ENCODE data around the gene ALS2. TPM values are rescaled to one million over a fixed set of nuclear protein-coding genes. Genes with fewer than 3 reads are reported as not detected.
"Not testable (repeated sequence)": the region's sequence is repeated elsewhere in the genome, so short reads cannot be mapped to it uniquely, and the experiment has no call there.

ALS2 gene
- total and polyA plus RNA-seq, 8 donors = 4.1 to 48.4 (median 9.4) TPM

DNA sequence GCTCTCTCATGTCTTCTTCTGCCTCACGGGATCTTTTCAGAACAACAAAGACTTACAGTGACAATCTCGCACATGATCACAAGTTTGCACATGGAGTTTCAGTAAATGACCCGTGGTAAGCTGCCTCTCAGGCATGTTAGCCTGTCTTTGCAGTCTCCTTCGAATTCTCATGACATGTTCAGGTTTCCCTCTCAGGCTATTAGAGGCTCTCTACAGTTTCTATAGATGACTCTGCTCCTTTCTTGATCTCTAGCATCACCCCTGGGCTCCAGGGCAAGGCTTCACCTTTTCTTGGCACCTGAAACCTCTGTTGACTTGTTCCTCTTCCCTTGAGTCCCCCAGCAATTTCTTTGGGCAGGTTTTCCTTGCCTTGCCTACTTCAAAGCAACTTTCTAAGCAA lies 105.3 kb downstream of the ALS2 start:
- no peaks in the 10 kb centered on the region for H3K4me1 ChIP-seq
- no peak overlapping the region for H3K27ac ChIP-seq
- peaks cover 0 to 1% (median 0%) of the 10 kb centered on the region in 3 donors for H3K27me3 ChIP-seq
- intact Hi-C loops (cut with DNase I; ENCODE audit: low total_unique reads) = no loop called here
- 55 to 78% (median 73%) methylated on average over 4 of the region's 4 CpGs for WGBS, 5 donors
- DNase-seq = no peak
- H3K36me3 ChIP-seq = no peaks in the 10 kb centered on the region
- TF ChIP-seq POLR2AphosphoS5 (IDR thresholded peaks at IDR 0.05) (no peak), EP300 (IDR thresholded peaks at IDR 0.05) (no peak), POLR2A (IDR thresholded peaks at IDR 0.05) (no peak)
- TF ChIP-seq, protein P1, sequence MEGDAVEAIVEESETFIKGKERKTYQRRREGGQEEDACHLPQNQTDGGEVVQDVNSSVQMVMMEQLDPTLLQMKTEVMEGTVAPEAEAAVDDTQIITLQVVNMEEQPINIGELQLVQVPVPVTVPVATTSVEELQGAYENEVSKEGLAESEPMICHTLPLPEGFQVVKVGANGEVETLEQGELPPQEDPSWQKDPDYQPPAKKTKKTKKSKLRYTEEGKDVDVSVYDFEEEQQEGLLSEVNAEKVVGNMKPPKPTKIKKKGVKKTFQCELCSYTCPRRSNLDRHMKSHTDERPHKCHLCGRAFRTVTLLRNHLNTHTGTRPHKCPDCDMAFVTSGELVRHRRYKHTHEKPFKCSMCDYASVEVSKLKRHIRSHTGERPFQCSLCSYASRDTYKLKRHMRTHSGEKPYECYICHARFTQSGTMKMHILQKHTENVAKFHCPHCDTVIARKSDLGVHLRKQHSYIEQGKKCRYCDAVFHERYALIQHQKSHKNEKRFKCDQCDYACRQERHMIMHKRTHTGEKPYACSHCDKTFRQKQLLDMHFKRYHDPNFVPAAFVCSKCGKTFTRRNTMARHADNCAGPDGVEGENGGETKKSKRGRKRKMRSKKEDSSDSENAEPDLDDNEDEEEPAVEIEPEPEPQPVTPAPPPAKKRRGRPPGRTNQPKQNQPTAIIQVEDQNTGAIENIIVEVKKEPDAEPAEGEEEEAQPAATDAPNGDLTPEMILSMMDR (IDR thresholded peaks at IDR 0.05) = no peak
- H3K4me3 ChIP-seq = no peak overlapping the region
- peaks cover 0 to 7% (median 0%) of the 10 kb centered on the region in 4 donors for H3K9me3 ChIP-seq

- H3K4me3 ChIP-seq = no peak overlapping the region
- peaks cover 0 to 7% (median 0%) of the 10 kb centered on the region in 4 donors for H3K9me3 ChIP-seq
- DNase-seq = no peak
- TF ChIP-seq POLR2AphosphoS5 (IDR thresholded peaks at IDR 0.05) (no peak), EP300 (IDR thresholded peaks at IDR 0.05) (no peak), POLR2A (IDR thresholded peaks at IDR 0.05) (no peak)
- TF ChIP-seq, protein P1 (IDR thresholded peaks at IDR 0.05) = no peak
- H3K4me1 ChIP-seq = no peaks in the 10 kb centered on the region
- intact Hi-C loops (cut with DNase I; ENCODE audit: low total_unique reads) = no loop called here
- WGBS, 5 donors = 65 to 76% (median 70%) methylated on average over 3 of the region's 3 CpGs
- no peaks in the 10 kb centered on the region for H3K27me3 ChIP-seq
- H3K36me3 ChIP-seq = no peaks in the 10 kb centered on the region
- H3K27ac ChIP-seq = no peak overlapping the region
Observed at GRCh38 chr2:201674794-201675193, 105.9 kb downstream of the ALS2 start.

DNA sequence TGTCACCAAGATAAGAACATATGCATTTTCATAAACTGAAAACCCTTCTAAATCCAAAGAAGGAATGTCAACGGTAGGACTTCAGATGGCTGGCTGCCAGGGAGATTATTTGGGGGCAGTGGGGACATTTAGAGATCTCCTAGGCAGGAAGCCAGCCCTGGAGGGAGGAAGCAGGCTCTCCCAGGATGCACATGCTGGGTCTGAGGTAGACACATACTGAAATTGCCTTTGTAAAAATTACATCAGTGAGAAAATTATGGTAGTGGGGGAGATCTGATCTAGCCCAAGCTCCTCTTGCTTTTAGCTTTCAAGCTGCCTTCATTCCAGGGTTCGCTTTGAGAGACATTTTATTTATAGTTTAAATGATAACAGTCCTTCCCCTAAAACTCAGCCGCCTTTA lies 106.4 kb downstream of the ALS2 start:
- intact Hi-C loops (cut with DNase I; ENCODE audit: low total_unique reads) = no loop called here
- Histone ChIP-seq H3K4me3 (no peak overlapping the region), H3K36me3 (no peaks in the 10 kb centered on the region), H3K9me3 (peaks cover 0 to 7% (median 0%) of the 10 kb centered on the region in 4 donors), H3K27me3 (no peaks in the 10 kb centered on the region), H3K27ac (no peak overlapping the region), H3K4me1 (no peaks in the 10 kb centered on the region)
- DNase-seq = no peak
- TF ChIP-seq POLR2A (IDR thresholded peaks at IDR 0.05) = no peak
- TF ChIP-seq POLR2AphosphoS5 (IDR thresholded peaks at IDR 0.05) = no peak
- no peak for TF ChIP-seq EP300 (IDR thresholded peaks at IDR 0.05)
- TF ChIP-seq, protein P1 (IDR thresholded peaks at IDR 0.05) = no peak
- 55 to 76% (median 65%) methylated on average over 3 of the region's 3 CpGs for WGBS, 5 donors

- H3K36me3 ChIP-seq = no peaks in the 10 kb centered on the region
- DNase-seq = no peak
- H3K27me3 ChIP-seq = no peaks in the 10 kb centered on the region
- H3K27ac ChIP-seq = no peak overlapping the region
- peaks cover 0 to 7% (median 0%) of the 10 kb centered on the region in 4 donors for H3K9me3 ChIP-seq
- intact Hi-C loops (cut with DNase I; ENCODE audit: low total_unique reads) = no loop called here
- TF ChIP-seq, protein P1 (IDR thresholded peaks at IDR 0.05) = no peak
- TF ChIP-seq EP300 (IDR thresholded peaks at IDR 0.05) (no peak), POLR2AphosphoS5 (IDR thresholded peaks at IDR 0.05) (no peak), POLR2A (IDR thresholded peaks at IDR 0.05) (no peak)
- H3K4me1 ChIP-seq = no peaks in the 10 kb centered on the region
- no peak overlapping the region for H3K4me3 ChIP-seq
- WGBS, 5 donors = 71 to 85% (median 76%) methylated on average over 2 of the region's 2 CpGs
Observed at GRCh38 chr2:201673546-201673945, 107.2 kb downstream of the ALS2 start.

GRCh38 chr2:201671205-201671604 lies 109.5 kb downstream of the ALS2 start:
- H3K4me3 ChIP-seq; DNase-seq; H3K36me3 ChIP-seq; H3K9me3 ChIP-seq; intact Hi-C loops (cut with DNase I; ENCODE audit: low total_unique reads); H3K27ac ChIP-seq; H3K27me3 ChIP-seq; H3K4me1 ChIP-seq: not testable (repeated sequence)
- 43 to 61% (median 56%) methylated on average over 4 of the region's 4 CpGs for WGBS, 5 donors

Data from stomach (tissue), 9 donors.